Measurements from ENCODE around the gene GNG8.

GNG8 gene

GRCh38 chr19:46635920-46636761 is at the start of gene GNG8:
Gene GNG8, minus strand, starts transcription at chr19:46636202. Its CDS starts 1,520 bp downstream, at chr19:46634682.
- DNase-seq, result no peak

- DNase-seq, result no peak
These were observed 49.2 kb upstream of the GNG8 start for GRCh38 chr19:46685189-46685588.

- DNase-seq, result no peak
These were observed 42.2 kb upstream of the GNG8 start for GRCh38 chr19:46678110-46678732.

GRCh38 chr19:46674416-46675178 is 38.6 kb upstream of the GNG8 start:
- no peak for DNase-seq

- DNase-seq, result no peak
These were observed 34.8 kb upstream of the GNG8 start for GRCh38 chr19:46670813-46671212.

GRCh38 chr19:46668662-46669061 is 32.7 kb upstream of the GNG8 start:
- DNase-seq, result no peak

- DNase-seq, result no peak
These were observed 29.1 kb upstream of the GNG8 start for GRCh38 chr19:46665072-46665471.

GRCh38 chr19:46661735-46662592 is 26.0 kb upstream of the GNG8 start:
- peak; percentile 89 for DNase-seq

GRCh38 chr19:46661020-46661731 is 25.2 kb upstream of the GNG8 start, which contains the start of gene DACT3:
Gene DACT3, minus strand, starts transcription at chr19:46661182. Its CDS starts 118 bp downstream, at chr19:46661064.
- DNase-seq, result peak; percentile 99

GRCh38 chr19:46660551-46661019 is 24.6 kb upstream of the GNG8 start:
- DNase-seq, result no peak

GRCh38 chr19:46660008-46660517 is 24.1 kb upstream of the GNG8 start:
- DNase-seq, result no peak

GRCh38 chr19:46659151-46660007 is 23.4 kb upstream of the GNG8 start:
- DNase-seq, result no peak

- DNase-seq, result no peak
These were observed 20.5 kb upstream of the GNG8 start for GRCh38 chr19:46656541-46656940.

- no peak for DNase-seq
These were observed 18.7 kb upstream of the GNG8 start for GRCh38 chr19:46654621-46655152.

GRCh38 chr19:46650445-46650844 is 14.4 kb upstream of the GNG8 start:
- no peak for DNase-seq

GRCh38 chr19:46648961-46649960 is 13.3 kb upstream of the GNG8 start:
- DNase-seq, result no peak

- no peak for DNase-seq
These were observed 12.3 kb upstream of the GNG8 start for GRCh38 chr19:46648060-46648960.

- DNase-seq, result no peak
These were observed 10.4 kb upstream of the GNG8 start for GRCh38 chr19:46646402-46646801.
